Gastroesophageal sphincter (tissue), 3 donors: ENCODE results near the gene SNX14.
"Not testable (repeated sequence)": the region's sequence is repeated elsewhere in the genome, so short reads cannot be mapped to it uniquely, and the experiment has no call there.

ENCODE experiments used
- POLR2A ChIP-seq, 2 donors: fragments of 450-650 bp; IDR thresholded peaks; one replicate each; pipeline ENCODE4 v1.6.1; 2017; ENCODE audit warnings: antibody characterized with exemption in 2 of 2, mild to moderate bottlenecking in 2 of 2, moderate library complexity in 1 of 2
- POLR2AphosphoS5 ChIP-seq: sonication (generic); formaldehyde crosslinking; IDR thresholded peaks from one replicate; pipeline ENCODE4 v1.6.1; 2017; ENCODE audit warnings: antibody characterized with exemption
- TF ChIP-seq, protein P1 (sequence below), 4 experiments: fragments of 200-600 bp in 2 of 4; fragments of 450-650 bp in 2 of 4; sonication (generic) in 1 of 4; IDR thresholded peaks; one replicate each; pipeline ENCODE4 v1.5.1; 2017 to 2019; ENCODE audit warnings: antibody characterized with exemption in 4 of 4, mild to moderate bottlenecking in 2 of 4, moderate library complexity in 2 of 4

DNA sequence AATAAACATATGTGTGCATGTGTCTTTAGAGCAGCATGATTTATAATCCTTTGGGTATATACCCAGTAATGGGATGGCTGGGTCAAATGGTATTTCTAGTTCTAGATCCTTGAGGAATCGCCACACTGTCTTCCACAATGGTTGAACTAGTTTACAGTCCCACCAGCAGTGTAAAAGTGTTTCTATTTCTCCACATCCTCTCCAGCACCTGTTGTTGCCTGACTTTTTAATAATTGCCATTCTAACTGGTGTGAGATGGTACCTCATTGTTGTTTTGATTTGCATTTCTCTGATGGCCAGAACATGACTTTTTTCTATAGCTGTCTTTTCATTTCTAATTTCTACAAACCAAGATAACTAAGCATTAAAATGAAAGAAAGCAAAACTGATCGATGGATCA, 29.4 kb downstream of the SNX14 start:
- TF ChIP-seq, protein P1, sequence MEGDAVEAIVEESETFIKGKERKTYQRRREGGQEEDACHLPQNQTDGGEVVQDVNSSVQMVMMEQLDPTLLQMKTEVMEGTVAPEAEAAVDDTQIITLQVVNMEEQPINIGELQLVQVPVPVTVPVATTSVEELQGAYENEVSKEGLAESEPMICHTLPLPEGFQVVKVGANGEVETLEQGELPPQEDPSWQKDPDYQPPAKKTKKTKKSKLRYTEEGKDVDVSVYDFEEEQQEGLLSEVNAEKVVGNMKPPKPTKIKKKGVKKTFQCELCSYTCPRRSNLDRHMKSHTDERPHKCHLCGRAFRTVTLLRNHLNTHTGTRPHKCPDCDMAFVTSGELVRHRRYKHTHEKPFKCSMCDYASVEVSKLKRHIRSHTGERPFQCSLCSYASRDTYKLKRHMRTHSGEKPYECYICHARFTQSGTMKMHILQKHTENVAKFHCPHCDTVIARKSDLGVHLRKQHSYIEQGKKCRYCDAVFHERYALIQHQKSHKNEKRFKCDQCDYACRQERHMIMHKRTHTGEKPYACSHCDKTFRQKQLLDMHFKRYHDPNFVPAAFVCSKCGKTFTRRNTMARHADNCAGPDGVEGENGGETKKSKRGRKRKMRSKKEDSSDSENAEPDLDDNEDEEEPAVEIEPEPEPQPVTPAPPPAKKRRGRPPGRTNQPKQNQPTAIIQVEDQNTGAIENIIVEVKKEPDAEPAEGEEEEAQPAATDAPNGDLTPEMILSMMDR (IDR thresholded peaks at IDR 0.05), result not testable (repeated sequence)
- TF ChIP-seq POLR2AphosphoS5; POLR2A (IDR thresholded peaks at IDR 0.05): not testable (repeated sequence)
